Middle frontal gyrus (tissue), 1 donor: ENCODE results near the gene HES5.

Experiments used
- DNase-seq: peaks from one replicate; pipeline ENCODE4 v3.0.0-alpha.2; 2015; ENCODE audit warnings: low spot score; ENCODE audit errors: extremely low spot score

Gene HES5

DNA sequence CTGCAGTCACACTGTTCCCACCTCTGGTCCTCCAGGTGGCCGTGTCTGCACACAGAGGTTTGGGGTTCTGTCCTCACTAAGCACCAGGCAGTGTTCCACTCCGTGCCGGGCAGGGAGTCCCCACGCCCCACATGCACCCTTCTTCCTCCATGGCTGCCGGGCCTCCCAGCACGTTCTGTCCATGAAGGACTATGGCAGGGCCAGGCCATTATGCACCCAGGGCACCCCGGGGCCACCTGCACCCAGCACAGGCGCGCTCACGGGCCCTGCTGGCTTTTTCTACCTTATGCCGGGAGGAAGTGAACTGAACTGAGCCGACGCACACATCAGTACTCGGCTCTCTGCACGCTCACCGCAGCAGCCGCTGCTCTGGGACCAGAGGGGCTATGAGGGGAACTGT, 13.9 kb downstream of the HES5 start:
- DNase-seq, result no peak

DNA sequence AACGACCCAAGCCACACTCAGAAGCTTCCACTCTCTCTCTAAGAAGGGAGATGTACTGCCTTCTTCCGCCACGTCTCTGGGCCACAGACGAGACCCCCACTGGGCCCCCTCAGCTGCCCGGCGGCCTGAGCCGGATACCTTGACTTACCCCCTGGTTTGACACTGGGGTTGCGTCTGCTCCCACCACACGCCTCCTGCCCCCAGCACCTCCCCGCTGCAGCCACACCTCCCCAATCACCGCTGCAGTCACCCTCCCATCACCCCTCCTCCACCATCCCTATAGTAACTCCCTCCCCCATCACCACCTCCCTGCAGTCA, 14.3 kb downstream of the HES5 start:
- no peak for DNase-seq

DNA sequence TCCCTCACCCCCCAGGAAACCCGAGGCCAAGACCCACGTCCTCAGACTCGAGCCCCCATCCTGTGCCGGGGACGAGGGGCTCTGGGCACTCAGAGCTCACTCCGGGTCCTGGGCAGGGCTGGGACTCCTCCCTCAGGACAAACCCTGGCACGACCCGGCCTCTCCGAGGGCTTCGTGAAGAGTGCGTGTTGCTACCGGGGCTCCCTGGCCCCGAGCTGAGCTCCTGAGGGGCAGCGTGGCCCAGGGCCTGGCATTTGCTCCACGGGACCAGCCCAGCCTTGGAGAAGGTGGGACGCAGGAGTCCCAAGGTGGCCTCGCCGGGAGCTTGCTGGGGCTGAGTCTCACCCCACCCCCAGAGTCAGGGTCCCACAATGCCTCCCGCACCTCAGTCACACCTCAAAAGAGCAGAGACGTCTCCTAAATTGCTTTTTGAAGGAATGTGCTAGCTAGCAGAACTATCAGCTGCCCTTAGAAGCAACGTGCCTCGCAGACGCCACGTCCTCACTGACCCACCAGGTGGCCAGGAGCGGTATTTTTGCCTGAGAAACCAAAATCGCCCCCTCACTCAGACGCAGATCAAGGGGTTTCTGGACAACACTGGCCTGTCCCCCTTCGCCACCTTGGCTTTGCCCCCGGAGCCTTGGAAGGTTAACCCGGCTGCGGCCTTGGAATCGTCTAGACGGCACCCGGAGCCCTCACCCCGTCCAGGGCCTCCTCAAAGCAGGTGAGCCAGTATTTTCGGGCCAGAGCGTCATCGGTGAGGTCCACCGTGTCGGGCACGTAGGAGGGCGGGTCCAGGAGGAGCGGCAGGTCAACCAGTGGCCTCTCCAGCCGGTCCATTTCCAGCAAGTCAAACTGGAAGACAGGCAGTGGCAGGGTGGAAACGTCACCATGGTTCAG, 14.9 kb downstream of the HES5 start:
- no peak for DNase-seq

DNA sequence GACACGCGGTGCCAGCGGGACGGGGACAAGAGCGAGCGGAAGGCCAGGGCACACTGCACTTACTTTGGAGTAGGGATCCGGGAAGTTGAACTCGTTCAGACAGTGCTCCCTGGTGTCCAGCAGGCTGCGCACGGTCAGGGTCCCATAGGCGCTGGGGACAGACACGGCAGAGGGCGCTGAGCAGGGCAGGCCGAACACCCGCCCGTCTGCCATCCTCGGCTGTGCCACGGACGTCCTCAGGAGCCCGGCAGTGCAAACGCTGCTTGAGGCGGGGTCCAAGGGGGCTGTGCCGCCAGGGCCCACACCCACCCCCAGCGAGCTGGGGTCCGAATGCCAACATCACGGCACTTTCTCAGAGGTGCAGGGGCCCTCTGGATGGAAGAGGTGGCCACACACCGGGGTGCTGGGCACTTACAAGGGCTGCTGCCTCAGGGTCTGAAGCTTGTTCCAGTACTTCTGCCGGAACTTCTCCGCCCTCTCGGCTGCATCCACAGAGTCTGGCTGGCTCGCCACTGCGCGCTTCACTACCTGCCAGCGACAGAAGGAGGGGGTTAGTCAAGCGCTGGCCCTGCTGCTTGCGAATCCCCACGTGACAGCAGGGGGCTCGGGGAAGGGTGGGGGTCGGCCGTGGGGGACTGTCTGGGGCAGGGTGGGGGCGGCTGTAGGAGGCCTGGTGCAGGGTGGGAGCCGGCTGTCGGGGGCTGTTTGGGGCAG, 16.0 kb downstream of the HES5 start:
- no peak for DNase-seq

DNA sequence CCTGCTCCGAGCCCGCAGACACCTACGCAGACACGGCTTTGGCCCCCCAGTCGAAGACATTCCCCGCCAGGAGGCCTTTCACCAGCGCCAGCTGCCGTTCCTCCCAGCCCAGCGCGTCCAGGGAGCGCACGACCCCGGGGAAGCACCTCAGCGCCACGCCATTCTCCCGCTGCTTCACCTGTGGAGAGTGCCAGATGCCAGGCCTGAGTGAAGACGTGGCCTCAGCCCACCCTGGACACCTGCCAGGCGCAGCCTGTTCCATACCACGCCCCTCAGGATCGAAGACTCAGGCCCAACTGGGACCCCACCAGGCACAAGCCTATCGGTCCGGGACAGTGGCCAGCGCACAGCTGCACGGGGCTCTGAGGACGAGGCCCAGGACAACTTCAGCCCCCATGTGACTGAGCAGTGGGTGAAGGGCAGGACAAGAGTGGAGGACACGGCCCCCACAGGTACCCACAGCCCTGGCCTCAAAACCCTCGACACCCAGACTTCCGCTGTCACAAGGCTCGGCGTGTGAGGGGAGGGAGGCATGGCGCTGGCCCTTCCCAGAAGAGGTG, 17.1 kb downstream of the HES5 start:
- DNase-seq, result no peak

DNA sequence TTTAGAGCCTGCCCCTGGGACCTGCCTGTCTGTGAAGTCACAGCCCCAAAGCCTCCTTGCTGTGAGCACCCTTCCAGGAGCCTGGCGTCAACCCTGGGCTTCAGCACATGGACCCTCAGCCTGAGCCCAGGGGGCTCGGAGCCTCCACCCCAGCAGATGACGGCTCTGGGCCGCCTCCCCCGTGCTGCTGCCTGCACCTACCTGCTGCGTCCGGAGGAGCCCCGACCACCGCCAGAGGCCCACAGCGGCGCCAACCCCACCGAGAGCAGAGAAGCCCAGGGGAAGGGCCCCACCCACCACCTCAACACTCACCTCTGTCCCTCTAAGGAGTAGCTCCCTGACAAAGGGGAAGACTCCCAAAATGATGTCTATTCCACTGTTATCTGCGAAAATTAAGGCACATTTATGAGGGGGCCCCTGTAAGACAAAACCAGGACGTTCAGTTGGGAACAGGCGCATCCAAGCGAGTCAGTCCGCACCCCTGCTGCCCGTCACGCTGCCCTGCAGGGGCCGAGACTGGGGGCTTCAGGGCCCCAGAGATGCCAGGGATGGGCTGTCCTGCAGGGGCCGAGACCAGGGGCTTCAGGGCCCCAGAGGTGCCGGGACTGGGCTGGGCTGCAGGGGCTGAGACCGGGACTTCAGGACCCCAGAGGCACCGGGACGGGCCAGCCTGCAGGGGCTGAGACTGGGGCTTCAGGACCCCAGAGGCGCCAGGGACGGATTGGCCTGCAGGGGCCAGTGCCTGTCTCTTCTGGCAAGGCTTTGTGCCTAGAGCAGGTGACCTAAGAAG, 19.5 kb downstream of the HES5 start:
- DNase-seq, result no peak

- DNase-seq, result no peak
Observed at GRCh38 chr1:2509589-2509988, 20.5 kb downstream of the HES5 start.

DNA sequence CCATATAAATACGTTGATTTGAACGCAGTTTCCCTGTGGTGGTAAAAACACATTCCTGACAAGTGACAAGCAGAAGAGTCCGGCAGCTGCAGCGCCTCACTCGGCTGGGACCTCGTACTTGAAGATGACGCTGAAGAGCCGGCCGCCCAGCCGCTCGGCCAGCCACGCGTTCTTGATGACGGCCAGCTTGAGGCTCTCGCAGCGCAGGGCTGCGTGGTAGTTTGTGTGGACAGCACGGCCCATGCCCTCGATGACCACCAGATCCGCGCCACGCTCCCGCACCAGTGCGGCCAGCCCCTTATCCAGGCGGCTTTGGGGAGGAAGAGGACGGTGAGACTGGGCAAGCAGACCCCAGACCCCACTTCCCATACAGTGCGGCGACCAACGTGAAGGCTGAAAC, 21.3 kb downstream of the HES5 start:
- DNase-seq, result no peak

DNA sequence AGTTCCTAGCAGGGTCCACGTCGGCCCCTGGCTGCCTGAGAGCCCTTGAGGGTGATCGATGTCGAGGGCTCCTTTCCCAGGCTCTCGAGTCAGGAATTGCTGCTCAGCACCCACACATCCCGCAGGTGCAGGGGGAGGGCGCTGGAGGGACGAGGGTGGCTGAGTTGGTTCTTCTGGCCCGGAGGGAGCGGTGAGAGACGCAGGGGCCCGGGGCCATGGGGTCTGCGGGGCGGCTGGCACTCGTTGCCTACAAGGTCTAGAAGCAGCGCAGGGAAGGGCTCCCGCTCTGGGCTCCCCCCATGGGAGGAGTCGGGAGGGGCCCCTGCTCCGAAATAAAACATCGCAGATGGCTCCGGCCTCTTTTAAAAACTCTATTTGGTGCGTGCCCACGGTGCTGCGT, 21.9 kb downstream of the HES5 start:
- DNase-seq, result no peak

DNA sequence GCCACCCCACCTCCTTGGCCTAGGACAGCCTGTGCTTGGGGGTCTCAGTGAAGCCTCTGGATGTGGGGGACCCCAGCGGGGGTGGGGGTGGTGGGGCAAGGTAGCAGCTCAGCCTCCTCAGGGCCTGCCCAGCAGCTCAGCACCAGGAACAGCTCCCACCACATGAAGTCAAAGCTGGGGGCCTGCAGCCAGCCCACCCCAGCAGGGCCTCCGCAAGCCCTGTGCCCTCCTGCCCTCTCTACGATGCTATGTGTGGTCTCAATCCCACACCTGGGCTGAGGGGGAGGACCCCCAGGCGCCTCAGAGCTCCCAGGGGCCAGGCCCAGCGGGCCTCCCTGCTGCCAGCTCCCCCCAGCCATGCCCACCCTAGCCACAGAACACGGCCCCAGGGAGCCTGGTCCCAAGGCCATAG, 22.3 kb downstream of the HES5 start:
- no peak for DNase-seq

DNA sequence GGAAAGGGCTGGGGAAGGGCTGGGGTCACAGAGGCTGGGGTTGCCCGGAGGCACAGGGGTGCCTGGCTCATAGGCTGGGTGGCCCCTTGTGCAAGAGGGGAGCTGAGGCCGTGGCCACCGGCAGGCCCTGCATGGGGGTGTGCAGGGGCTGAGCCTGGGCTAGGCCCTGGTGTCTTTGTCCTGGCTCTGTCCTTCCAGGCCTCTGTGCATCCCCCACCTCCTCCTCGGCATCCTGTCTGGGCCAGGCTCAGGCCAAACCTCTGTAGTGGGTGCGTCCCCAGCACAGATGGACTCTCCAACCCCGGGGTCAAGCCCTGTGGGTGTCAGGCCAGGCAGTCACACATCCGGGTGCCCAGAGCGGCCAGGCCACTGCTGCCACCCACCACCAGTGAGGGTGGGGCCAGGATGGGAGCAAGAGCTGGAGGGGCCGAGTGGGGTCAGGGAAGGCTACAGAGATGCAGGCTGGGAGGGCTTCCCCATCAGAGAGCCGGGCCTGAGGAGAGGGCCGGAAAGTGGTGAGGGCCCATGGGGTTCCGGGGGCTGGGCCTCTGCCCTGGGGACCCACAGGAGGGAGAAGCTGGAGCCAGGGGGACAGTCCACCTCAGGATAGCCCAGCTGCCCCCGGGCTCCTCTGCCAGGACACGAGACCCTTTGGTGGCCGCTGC, 23.0 kb downstream of the HES5 start:
- DNase-seq, result no peak

- no peak for DNase-seq
Observed at GRCh38 chr1:2506007-2506860, 23.8 kb downstream of the HES5 start.

DNA sequence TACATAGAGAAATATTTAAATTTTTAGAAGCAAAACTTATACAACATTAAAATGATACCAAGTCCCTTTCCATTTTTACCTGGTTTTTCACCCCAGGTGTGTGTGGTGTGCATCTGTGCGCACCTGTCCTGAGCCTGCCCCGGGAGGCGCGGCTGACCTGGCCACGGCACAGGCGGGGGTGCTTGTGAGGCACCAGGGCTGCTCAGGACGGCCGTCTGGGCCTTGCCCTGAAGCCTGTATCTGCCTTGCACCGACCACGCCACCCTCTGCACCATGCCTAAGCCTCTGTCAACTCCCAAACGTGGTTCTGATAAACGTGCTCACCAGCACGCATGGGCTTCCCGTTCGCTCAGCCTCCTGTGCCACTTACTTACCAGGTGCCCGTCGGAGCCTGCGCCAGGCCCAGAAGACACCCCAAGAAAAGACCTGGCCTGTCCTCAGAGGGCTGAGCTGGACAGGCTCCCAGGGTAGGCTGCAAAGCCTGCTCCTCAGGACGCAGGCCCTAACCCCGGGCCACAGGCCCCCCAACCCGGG, 24.5 kb downstream of the HES5 start:
- no peak for DNase-seq

GRCh38 chr1:2504949-2505272, 25.2 kb downstream of the HES5 start:
- no peak for DNase-seq

DNA sequence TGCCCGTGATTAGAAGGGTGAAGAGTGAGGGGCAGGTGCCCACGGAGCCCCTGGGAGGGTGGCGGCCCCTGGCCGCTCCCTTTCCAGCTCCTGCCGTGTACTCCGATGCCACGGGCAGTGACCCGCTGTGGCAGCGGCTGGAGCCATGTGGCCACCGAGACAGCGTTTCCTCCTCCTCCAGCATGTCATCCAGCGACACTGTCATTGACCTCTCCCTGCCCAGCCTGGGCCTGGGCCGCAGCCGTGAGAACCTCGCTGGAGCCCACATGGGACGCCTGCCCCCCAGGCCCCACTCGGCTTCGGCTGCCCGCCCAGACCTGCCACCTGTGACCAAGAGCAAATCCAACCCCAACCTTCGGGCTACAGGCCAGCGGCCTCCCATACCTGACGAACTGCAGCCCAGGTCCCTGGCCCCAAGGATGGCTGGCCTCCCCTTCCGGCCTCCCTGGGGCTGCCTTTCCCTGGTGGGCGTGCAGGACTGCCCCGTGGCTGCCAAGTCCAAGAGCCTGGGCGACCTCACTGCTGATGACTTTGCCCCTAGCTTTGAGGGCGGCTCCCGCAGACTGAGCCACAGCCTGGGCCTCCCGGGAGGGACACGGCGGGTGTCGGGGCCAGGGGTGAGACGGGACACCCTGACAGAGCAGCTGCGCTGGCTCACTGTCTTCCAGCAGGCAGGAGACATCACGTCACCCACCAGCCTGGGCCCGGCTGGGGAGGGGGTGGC, 25.7 kb downstream of the HES5 start:
- no peak for DNase-seq

GRCh38 chr1:2503554-2504224, 26.4 kb downstream of the HES5 start:
- DNase-seq, result no peak

GRCh38 chr1:2502661-2503553, 27.2 kb downstream of the HES5 start:
- no peak for DNase-seq

DNA sequence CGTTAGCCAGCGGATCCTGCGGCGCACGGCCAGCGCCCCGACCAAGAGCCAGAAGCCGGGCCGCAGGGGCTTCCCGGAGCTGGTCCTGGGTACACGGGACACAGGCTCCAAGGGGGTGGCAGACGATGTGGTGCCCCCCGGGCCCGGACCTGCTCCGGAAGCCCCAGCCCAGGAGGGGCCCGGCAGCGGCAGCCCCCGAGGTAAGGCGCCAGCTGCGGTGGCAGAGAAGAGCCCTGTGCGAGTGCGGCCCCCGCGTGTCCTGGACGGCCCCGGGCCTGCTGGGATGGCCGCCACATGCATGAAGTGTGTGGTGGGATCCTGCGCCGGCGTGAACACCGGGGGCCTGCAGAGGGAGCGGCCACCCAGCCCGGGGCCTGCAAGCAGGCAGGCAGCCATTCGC, 27.9 kb downstream of the HES5 start:
- no peak for DNase-seq
